Stimulated activated naive CD4-positive, alpha-beta T cell (primary cell): ENCODE data around the gene BTBD9.
"Not testable (repeated sequence)": the region's sequence is repeated elsewhere in the genome, so short reads cannot be mapped to it uniquely, and the experiment has no call there.

ENCODE experiments used
- DNase-seq, 6 experiments: peaks; one replicate each; lab custom pipeline; 2025; lab: John Stamatoyannopoulos, UW

Gene BTBD9

DNA sequence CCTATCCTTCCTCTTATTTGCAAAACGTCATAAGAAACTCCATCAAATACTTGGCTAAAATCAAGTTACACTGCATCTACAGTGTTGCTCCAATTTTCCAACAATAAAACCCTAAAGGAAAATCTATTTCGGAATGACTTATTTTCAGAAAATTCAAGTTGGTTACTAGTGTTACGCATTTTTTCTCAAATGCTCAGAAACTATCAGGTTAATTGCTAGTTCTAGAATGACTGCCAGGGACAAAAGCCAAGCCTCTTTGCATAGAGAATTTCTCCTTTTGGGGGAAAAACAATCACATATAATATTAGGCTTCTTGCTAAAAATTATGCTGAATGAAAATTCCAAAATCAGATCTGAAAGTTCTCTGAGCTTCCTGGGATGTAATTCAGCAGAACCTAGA, 210.2 kb downstream of the BTBD9 start:
- no peak for DNase-seq

DNA sequence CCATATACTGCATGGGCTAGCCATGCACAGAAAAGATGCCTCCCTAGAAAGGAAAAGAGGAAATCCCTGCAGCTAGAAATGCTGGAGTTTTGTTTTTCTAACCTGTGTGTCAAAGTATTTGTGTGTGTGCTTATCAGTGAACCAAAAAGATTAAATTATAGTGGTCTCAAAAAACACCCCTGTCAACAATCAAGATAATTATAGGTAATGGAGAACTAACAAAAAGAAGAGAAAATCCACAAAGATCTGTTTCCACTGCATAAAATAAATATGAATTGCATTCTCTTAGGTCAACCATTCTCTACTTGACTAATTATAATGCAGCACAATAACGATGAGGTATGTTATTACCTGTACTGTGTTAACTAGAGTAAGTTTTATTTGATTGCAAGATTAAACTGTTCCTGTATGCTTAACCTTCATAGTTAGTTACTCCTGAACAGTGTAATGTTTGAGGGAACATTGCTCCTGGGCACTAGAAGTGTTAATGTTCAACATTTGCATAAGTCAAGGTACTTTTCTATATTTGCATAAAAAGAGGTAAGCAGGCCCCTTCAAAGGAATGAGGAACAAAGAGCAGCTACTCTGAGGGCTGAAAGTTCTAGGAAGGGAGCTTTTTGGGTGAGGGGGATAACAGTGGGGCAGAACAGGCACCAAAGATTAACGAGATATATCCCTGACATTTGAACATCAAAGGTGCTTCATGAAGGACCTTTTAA, 212.1 kb downstream of the BTBD9 start:
- DNase-seq: no peak

DNA sequence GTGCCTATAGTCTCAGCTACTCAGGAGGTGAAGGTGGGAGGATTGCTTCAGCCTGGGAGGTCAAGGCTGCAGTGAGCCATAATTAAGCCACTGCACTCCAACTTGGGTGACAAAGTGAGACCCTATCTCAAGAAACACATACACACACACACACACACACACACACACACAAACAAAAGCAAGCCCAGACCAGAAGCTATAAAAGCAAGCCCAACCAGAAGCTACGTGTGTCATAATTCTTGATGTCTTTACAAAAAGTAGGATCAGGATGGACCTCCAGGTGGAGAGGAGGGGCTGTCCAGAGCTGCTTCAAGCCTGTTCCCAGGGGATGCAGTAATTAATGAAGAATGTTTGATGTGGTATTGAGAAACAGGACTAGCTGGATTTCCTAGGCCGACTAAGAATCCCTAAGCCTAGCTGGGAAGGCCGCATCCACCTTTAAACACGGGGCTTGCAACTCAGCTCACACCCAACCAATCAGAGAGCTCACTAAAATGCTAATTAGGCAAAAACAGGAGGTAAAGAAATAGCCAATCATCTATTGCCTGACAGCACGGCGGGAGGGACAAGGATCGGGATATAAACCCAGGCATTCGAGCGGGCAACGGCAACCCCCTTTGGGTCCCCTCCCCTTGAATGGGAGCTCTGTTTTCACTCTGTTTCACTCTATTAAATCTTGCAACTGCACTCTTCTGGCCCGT, 213.8 kb downstream of the BTBD9 start:
- not testable (repeated sequence) for DNase-seq

DNA sequence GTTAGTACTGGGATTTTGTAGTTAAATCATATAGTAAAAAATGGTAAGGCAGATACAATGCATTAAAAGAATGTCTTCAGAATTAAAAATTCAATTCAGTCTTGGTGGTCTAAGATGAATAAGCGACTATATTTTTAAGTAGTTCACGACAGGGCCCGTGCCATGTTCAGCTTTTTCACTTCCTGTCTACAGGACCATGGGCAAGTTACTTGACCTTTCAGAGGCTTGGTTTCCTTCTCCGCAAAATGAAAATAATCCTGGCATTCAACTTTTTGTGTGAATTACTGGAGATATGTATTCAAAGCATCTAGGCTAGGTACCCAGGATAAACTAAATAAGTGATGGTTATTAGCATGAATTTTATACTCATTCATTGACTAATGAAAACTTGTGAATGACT, 216.0 kb downstream of the BTBD9 start:
- DNase-seq: no peak

DNA sequence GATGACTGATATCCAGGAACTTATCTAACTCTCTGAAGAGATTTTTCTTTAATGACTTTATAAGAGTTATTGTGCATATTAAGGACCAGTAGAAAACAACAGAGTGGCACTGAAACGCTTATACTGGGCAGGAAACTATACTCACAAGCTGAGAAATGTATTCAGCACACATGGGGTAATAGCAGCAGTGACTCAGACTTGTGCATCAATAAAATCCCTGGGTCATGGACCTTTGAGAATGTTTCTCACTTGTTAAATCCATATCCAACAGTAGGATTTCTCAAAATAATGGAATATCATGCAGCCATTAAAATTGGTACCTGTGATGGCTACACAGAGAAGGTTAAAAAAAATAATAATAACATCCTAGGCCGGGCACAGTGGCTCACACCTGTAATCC, 219.5 kb downstream of the BTBD9 start:
- DNase-seq: no peak

DNA sequence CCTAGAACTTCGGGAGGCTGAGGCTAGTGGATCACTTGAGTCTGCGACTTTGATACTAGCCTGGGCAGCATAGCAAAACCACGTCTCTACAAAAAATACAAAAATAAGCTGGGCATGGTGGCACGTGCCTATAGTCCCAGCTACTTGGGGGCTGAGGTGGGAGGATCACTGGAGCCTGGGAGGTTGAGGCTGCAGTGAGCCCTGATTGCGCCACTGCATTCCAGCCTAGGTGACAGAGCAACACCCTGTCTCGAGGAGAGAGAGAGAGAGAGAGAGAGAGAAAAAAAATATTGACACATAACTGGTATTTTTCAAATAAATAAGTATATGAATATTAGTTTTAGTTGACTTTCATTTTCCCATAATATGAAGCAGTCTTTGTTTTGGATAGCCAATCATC, 222.2 kb downstream of the BTBD9 start:
- DNase-seq: no peak

DNA sequence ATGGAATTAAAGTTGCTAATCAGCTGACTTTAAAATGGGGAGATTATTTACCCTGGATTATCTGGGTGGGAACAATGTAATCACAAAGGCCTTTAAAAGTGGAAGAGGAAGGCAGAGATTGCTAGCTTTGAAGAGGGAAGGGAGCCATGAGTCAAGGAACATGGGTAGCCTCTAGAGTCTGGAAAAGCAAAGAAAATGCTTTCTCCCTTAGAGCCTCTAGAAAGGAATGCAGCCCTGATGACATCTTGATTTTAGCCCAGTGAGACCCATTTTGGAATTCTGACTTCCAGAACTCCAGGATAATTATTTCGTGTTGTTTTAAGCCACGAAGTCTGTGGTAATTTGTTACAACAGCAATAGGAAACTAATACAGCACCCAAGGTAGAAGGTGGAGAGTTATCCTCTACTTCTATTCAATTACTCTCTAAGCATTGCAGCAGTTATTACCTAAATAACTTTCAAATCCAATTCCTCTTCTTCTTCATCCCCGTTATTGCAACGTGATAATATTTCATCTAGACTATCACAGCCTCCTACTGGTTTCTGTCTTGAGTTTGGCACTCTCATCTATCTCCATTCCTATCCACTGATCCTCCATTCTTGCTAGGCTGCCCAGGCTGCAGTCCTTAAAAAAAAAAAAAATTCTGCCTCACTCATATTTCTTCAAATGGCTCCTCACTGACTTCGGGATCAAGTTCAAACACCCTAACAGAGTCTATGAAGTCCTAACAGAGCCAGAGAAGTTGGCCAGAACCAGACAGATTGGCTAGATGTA, 224.3 kb downstream of the BTBD9 start:
- DNase-seq: no peak

DNA sequence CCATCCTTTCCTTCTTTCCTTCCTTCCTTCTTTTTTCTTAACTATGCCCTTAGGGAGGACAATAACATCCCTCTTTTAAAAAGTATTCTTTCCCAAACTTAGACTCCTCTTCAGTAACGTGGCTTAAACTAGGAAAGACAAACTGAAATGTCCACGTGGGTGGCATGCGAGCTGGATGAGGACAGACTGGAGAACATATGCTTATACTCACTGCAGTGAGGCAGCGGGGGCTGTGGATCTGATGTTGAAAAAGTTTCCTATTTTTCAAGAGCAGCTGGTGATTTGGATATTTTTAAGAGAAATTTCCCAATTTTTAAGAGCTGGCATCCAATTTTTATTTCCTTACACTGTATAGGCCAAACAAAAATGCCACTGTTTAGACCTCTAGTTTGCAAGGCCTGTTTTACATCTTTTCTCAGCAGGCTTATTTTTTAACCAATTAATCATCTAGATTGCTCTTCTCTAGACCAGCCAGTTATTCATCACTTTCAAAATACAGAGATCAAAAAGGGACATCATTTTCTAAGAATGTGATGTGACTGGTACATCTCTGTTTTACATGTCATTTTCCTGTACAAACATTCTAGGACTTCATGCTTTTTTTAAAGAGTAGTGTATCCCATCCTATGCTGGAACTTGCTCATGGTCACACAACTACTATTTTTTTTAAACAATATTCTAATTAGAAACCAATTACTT, 226.5 kb downstream of the BTBD9 start:
- DNase-seq: no peak

DNA sequence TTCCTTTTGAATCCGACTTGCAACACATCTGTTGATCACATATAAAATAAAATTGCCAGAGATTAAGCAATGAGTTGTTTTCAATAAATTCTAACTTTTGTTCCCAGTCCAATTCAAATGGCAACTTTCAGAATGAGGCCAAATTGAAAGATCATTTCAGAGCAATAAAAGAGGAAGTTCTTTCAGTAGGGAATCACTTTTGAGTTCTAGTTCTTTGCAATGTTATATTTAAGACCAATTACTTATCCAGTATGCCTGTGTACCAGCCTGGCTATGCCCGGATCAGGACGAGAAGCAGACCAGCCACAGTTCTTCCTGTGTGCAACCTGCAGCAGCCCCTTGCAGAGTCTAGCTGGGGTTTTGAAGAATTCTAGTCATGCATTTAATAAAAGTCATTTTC, 232.5 kb downstream of the BTBD9 start:
- DNase-seq: no peak

DNA sequence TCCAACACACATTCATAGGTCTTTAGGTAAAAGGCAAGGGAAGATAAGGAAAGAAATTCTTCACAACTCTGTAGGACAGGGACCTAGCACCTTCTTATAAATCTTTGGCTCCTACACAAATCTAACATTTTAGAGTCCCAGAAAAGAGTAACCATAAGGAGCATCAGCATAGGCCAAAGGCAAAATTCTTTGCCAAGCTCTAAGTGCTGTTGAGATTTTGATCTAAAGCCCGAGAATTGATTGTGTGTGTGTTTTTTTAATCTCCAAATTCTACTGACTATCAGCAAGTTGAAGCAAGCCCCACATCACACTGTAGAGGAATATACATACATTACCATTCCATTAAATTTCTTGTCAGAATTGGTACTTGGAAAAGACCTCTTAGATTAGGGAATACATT, 233.6 kb downstream of the BTBD9 start:
- no peak for DNase-seq

DNA sequence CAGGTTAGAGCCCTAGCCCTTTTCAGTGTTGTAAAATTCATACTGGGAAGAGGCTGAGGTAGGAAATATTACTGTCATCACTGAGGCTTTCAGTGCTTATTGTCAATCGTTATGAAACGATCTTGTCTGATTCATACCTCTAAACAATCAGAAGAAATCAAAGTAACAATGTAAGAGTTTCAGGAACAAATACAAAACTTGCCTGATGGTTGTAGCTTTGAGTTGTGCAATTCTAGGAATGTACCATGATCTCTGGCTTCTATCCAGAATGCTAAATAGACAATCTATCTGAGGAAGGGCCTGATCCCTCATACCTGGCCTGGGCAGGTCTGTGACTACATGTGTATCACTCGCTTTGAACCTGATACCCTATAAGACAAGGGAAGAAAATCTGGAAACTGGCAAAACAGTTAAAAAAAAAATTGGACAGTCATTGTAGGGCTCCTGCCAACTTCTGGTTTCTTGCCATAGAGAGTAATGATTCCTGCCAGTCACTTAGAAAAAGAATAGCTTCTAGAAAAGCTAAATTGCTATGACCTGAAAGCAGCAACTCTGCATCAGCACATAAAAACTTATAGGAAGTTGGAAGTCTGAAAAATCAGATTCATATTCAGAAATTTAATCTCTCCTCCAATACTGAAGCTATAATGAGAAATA, 234.7 kb downstream of the BTBD9 start:
- DNase-seq: no peak

DNA sequence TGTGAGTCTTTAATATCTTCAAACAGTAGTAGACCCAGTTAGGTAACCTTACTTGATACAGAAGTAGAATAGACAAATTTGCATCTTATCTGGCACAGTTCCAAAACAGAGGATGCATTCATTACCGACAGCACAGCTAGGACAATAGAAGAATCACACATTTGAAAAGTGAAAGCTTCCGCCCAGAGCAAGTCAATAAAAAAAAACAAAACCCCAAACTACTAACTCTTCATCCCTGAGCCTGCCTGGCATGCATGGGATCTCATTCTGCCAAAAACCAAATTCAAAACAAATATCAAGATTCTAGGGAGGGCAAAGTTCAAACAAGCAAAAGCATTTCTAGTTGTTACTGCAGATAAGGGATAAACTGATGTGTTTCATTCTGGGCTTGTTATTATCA, 235.4 kb downstream of the BTBD9 start:
- DNase-seq: no peak

DNA sequence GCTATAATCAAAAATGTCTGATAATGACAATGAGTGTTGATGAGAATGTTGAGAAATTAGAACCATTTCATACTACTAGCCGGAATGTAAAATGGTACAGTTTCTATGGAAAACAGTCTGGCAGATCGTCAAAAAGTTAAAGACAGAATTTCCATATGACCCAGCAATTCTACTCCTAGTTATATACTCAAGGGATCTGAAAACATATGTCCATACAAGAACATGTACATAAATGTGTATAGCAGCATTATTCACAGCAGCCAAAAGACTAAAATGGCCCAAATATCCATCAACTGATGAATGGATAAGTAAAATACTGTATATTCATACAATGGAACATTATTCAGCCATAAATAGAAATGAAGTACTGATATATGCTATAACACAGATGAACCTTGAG, 236.2 kb downstream of the BTBD9 start:
- no peak for DNase-seq

DNA sequence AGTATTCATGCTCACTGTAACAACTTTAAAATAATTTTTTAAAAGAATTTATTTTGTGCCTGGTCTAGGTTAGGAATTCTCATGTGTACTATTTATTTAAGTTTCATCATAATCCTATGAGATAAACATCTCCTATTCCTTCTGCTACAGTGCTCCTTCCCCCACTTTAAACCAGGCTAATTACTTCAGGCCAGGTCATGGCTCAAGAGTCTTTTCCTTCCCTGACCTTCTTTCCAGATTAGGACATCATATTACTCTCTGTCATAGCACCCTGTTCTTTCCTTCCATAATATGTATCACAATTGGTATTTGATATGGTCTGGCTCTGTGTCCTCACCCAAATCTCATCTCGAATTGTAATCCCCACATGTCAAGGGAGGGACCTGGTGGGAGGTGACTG, 239.0 kb downstream of the BTBD9 start:
- DNase-seq: no peak

DNA sequence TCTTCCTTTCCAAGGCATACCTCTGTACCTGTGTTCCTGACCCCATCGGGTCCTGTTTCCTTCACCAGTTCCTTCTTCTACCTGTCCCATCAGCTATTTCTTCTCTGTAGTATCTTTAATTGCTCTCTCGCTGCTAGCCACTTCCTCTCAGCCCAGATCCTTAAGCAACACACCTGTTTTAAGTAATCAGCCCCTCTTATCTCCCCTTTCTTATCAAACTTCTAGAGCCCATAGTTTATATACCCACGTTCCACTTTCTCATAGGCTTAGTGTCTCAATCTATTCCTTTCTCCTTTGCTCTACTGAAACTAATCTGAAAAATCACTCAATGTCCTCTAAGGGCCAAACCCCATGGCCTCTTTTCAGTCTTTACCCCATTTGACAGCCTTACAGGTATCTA, 239.6 kb downstream of the BTBD9 start:
- no peak for DNase-seq

DNA sequence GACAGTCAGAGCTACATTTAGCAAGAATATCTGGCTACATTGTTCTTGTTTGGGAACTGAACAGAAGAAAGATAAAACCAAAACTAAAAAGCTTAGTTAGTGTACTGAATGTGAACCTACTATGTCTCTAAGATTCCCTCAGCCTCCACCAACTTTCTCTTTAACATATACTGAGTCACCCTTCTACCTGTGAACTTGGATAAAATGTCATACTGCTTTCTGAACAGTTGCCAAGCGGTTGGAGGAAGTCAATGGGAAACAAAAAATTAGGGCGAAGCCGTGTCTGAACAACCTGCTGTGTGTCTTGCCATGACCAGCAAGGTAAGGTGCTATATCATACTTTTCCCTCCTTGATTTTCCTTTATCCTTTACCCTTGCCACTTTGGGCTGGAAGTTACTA, 243.5 kb downstream of the BTBD9 start:
- DNase-seq: no peak

DNA sequence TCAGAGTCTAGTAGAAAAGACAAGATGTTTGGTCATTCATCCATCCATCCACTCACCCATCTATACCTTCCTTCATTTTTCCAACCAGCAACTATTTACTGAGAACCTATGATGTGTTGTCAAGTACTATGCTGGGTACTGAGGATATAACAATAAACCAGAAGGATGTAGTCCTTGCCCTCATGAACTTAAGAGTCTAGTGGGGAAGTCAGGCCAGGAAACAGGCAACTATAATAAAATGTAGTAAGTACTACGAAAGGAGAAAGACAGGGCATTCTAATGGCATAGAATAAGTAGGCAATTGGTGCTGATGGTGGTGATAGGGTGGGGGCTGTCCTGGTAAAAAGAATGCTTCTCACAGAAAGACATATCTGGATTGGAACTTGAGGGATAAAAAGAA, 245.7 kb downstream of the BTBD9 start:
- no peak for DNase-seq

DNA sequence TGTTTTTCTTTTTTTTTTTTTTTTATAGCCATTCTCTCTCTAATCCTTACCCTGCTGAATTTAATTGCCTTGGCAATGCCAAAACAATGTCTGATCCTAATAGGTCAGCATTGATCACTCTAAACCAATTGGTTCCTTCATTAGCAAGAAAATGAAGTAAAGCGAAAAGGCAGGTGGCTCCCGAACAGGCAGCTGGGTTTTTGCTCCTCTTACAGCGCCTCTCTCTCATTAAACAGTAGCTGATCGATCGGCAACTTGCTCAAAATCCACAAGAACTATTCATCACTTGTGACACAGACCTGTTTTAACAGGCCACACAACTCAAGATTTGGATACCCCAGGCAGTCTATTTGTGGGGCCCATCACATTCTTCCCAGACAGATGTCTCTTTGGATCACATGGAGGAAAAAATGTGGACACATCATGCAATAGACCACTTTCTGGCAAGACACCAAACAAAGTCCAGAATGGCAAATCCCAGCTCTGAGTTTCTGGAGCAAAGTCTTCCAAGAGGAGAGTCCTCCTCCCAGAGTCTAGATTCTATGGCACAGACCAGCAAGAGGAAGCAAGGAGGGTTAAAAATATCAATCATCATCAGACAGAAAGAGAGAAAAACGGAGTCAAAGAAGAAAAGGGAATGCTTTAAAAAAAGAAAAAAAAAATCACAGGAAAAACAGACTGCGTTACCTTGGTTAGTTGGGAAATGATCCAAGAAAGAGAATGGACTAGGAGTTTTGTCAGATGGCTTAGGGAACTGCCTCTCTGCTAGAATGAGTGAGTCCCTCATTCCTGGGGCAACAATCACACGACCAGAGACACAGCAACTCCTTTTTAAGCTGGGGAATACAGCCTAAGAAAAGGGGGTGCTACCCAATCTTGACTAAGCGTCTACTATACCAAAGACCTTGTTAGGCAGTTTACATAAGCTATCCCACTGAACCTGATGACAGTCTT, 247.8 kb downstream of the BTBD9 start:
- no peak for DNase-seq

DNA sequence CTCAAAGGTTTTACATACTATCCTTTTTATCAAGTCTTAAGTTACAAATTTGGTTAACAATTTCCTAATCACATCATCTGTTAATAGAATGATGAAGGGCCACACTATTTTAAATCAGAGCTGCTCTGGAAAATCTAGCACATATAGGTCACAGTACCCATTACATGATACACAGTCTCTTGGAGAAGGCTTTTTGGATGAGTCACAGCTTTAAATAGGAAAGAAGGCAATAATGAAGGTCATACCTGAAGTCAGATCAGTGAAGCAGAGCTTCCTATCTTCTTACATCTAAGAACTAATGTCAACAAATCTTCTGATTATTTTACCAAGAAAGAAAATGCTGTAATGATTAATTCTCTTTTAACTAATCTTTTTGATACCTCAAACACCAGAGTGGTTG, 248.5 kb downstream of the BTBD9 start:
- no peak for DNase-seq

DNA sequence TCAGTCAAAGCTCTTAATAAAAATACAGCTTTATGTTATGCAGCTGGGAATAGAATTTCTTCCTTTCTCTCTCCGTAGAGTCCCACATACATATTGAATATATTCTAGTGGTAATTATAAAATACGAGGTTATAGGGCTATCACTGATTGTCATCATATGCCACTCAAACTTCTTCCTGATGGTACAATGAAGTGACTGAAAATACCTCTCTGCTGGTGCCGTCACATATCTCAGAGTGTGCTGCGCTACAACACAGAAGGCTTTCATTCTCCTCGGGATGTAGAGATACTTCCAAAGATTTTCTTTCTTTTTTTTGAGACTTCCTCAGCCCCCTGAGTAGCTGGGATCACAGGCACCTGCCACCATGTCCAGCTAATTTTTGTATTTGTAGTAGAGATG, 249.9 kb downstream of the BTBD9 start:
- DNase-seq: no peak

DNA sequence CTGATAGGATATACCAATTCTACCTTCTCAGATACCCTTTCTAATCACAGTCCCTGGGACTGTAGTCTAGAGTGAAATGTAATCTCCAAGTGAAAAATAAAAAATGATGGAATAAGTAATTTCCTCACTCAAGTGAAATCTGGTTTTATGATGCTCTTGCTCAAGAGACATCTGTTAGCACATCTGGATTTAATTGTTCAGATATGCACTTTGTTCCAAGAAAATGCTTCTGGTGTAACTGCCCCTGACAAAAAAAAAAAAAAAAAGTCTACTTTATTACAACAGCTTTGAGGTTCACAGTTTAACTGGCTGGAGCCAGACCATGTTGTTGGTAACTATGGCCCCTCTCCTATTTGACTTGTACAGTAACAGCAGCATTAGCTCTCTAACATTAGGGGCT, 251.8 kb downstream of the BTBD9 start:
- no peak for DNase-seq
